Liver (tissue), 3 donors: ENCODE measurements around the gene COL17A1.

Experiments
- CTCF ChIP-seq: fragments of 150-350 bp; IDR thresholded peaks from 2 replicates; pipeline ENCODE4 v1.5.1; 2017; ENCODE audit warnings: improper control_type of control experiment, low read depth, low read length; ENCODE audit not compliant: missing input control
- EGR1 ChIP-seq, 2 donors: IDR thresholded peaks; 2 replicates each; pipeline ENCODE4 v1.6.1; 2016 to 2018; ENCODE audit warnings: antibody characterized with exemption in 2 of 2, low read depth in 2 of 2
- FOXA1 ChIP-seq: IDR thresholded peaks from 2 replicates; pipeline ENCODE4 v1.6.1; 2016; ENCODE audit warnings: antibody characterized with exemption
- FOXA2 ChIP-seq: IDR thresholded peaks from 2 replicates; pipeline ENCODE4 v1.6.1; 2016; ENCODE audit warnings: antibody characterized with exemption
- GABPA ChIP-seq, 2 donors: IDR thresholded peaks in 1 of 2; conservative IDR thresholded peaks in 1 of 2; 2 replicates each; pipeline ENCODE4 v1.6.1; 2016; ENCODE audit warnings: antibody characterized with exemption in 2 of 2, mild to moderate bottlenecking in 1 of 2, moderate library complexity in 1 of 2
- JUND ChIP-seq, 2 donors: IDR thresholded peaks; 2 replicates each; pipeline ENCODE4 v1.6.1; 2016; ENCODE audit warnings: antibody characterized with exemption in 2 of 2
- MAX ChIP-seq: IDR thresholded peaks from 2 replicates; pipeline ENCODE4 v1.6.1; 2016; ENCODE audit warnings: antibody characterized with exemption
- RAD21 ChIP-seq, 2 donors: IDR thresholded peaks; 2 replicates each; pipeline ENCODE4 v1.6.1; 2016; ENCODE audit warnings: antibody characterized with exemption in 2 of 2, mild to moderate bottlenecking in 2 of 2
- REST ChIP-seq: IDR thresholded peaks from 2 replicates; pipeline ENCODE4 v1.6.1; 2016; ENCODE audit warnings: antibody characterized with exemption, mild to moderate bottlenecking
- SP1 ChIP-seq: IDR thresholded peaks from 2 replicates; pipeline ENCODE4 v1.6.1; 2018; ENCODE audit warnings: antibody characterized with exemption, mild to moderate bottlenecking
- TAF1 ChIP-seq: conservative IDR thresholded peaks from 2 replicates; pipeline ENCODE4 v1.6.1; 2016; ENCODE audit warnings: antibody characterized with exemption, mild to moderate bottlenecking
- donor health status: healthy.
- donor health status: healthy.

GRCh38 chr10:104081998-104082397, 3.7 kb downstream of the COL17A1 start:
- no peak for TF ChIP-seq SP1
- TF ChIP-seq FOXA1 = no peak
- TF ChIP-seq RAD21 (IDR thresholded peaks at IDR 0.05) = no peak
- no peak for TF ChIP-seq GABPA (IDR thresholded peaks at IDR 0.05 in 1 of 2, conservative IDR thresholded peaks at IDR 0.05 in 1 of 2)
- TF ChIP-seq EGR1 (IDR thresholded peaks at IDR 0.05; ENCODE audit: low read depth in 2 of 2) = no peak
- no peak for TF ChIP-seq CTCF
- no peak for TF ChIP-seq JUND (IDR thresholded peaks at IDR 0.05)
- no peak for TF ChIP-seq FOXA2
- TF ChIP-seq REST = no peak
- TF ChIP-seq MAX = no peak
- no peak for TF ChIP-seq TAF1
